COLO668 (cell line): Measurements from ENCODE around the gene WFDC8.

ENCODE experiments used
- DNase-seq: peaks from one replicate; lab custom pipeline; 2025; ENCODE audit not compliant: unreplicated experiment; lab: John Stamatoyannopoulos, UW

The WFDC8 gene

GRCh38 chr20:45550765-45551164, 28.3 kb downstream of the WFDC8 start:
- DNase-seq, result no peak

GRCh38 chr20:45548410-45548809, 30.7 kb downstream of the WFDC8 start:
- no peak for DNase-seq

- no peak for DNase-seq
These were observed 31.8 kb downstream of the WFDC8 start, which contains the start of gene EPPIN for GRCh38 chr20:45547206-45547770. TSS of gene EPPIN (minus strand) at chr20:45547401. CDS start at chr20:45547357, 44 bp downstream.

- DNase-seq, result no peak
These were observed 33.2 kb downstream of the WFDC8 start for GRCh38 chr20:45545754-45546453.

GRCh38 chr20:45545351-45545750, 33.7 kb downstream of the WFDC8 start:
- no peak for DNase-seq

GRCh38 chr20:45539382-45539781, 39.7 kb downstream of the WFDC8 start, which contains the start of gene WFDC6:
TSS of gene WFDC6 (minus strand) at chr20:45539482. CDS start at chr20:45539407, 75 bp downstream.
- DNase-seq, result no peak

- DNase-seq, result no peak
These were observed 40.8 kb downstream of the WFDC8 start for GRCh38 chr20:45538209-45538799.

- DNase-seq, result no peak
These were observed 51.8 kb downstream of the WFDC8 start for GRCh38 chr20:45527294-45527693.

GRCh38 chr20:45523821-45524220, 55.3 kb downstream of the WFDC8 start:
- no peak for DNase-seq

GRCh38 chr20:45518282-45518681, 60.8 kb downstream of the WFDC8 start:
- no peak for DNase-seq

- DNase-seq, result no peak
These were observed 63.8 kb downstream of the WFDC8 start, which contains the start of gene SPINT3 for GRCh38 chr20:45515147-45515913. TSS of gene SPINT3 (minus strand) at chr20:45515622. CDS start at chr20:45515608, 14 bp downstream.

- DNase-seq, result no peak
These were observed 68.7 kb downstream of the WFDC8 start for GRCh38 chr20:45510242-45510862.

GRCh38 chr20:45509091-45509490, 70.0 kb downstream of the WFDC8 start:
- no peak for DNase-seq

GRCh38 chr20:45508068-45508886, 70.8 kb downstream of the WFDC8 start:
- DNase-seq, result no peak

GRCh38 chr20:45507011-45507820, 71.9 kb downstream of the WFDC8 start:
- DNase-seq, result no peak

- DNase-seq, result no peak
These were observed 72.7 kb downstream of the WFDC8 start for GRCh38 chr20:45506398-45506797.

GRCh38 chr20:45503403-45503802, 75.7 kb downstream of the WFDC8 start:
- no peak for DNase-seq

- no peak for DNase-seq
These were observed 76.5 kb downstream of the WFDC8 start for GRCh38 chr20:45502561-45502960.
